ENCODE results near the gene FARP2. TPM values are rescaled to one million over a fixed set of nuclear protein-coding genes. Genes with fewer than 3 reads are reported as not detected.

Gene FARP2
- total RNA-seq, 2 donors from 2014 or later, result 11.1 to 21.5 TPM

- Histone ChIP-seq H3K27ac (no peak overlapping the region), H3K36me3 (no peaks in the 10 kb centered on the region), H3K4me3 (no peak overlapping the region), H3K9me3 (no peaks in the 10 kb centered on the region), H3K4me1 (no peaks in the 10 kb centered on the region), H3K27me3 (no peaks in the 10 kb centered on the region)
- TF ChIP-seq CTCF (IDR thresholded peaks at IDR 0.05), result no peak
- no peak for DNase-seq (ENCODE audit: low spot score)
These were observed 107.4 kb downstream of the FARP2 start for GRCh38 chr2:241463276-241464135.

GRCh38 chr2:241465543-241465942, 109.5 kb downstream of the FARP2 start:
- TF ChIP-seq CTCF (IDR thresholded peaks at IDR 0.05), result no peak

GRCh38 chr2:241466230-241466629, 110.1 kb downstream of the FARP2 start:
- Histone ChIP-seq H3K27me3 (no peaks in the 10 kb centered on the region), H3K4me3 (no peak overlapping the region), H3K9me3 (no peaks in the 10 kb centered on the region), H3K4me1 (no peaks in the 10 kb centered on the region), H3K27ac (no peak overlapping the region), H3K36me3 (no peaks in the 10 kb centered on the region)
- DNase-seq (ENCODE audit: low spot score), result no peak
- no peak for TF ChIP-seq CTCF (IDR thresholded peaks at IDR 0.05)

More at GRCh38 chr2:241465543-241465942, 109.5 kb downstream of the FARP2 start:
- H3K36me3 ChIP-seq, result no peaks in the 10 kb centered on the region
- H3K27ac ChIP-seq, result no peak overlapping the region
- no peaks in the 10 kb centered on the region for H3K9me3 ChIP-seq
- H3K4me3 ChIP-seq, result no peak overlapping the region
- DNase-seq (ENCODE audit: low spot score), result no peak
- no peaks in the 10 kb centered on the region for H3K27me3 ChIP-seq
- H3K4me1 ChIP-seq, result no peaks in the 10 kb centered on the region

- H3K4me1 ChIP-seq, result no peaks in the 10 kb centered on the region
- no peaks in the 10 kb centered on the region for H3K36me3 ChIP-seq
- no peak overlapping the region for H3K4me3 ChIP-seq
- H3K27me3 ChIP-seq, result no peaks in the 10 kb centered on the region
- H3K9me3 ChIP-seq, result no peaks in the 10 kb centered on the region
- no peak for DNase-seq (ENCODE audit: low spot score)
- no peak for TF ChIP-seq CTCF (IDR thresholded peaks at IDR 0.05)
- H3K27ac ChIP-seq, result no peak overlapping the region
These were observed 111.8 kb downstream of the FARP2 start for GRCh38 chr2:241467777-241468475.

- Histone ChIP-seq H3K27ac (no peak overlapping the region), H3K9me3 (no peaks in the 10 kb centered on the region), H3K4me1 (no peaks in the 10 kb centered on the region), H3K36me3 (no peaks in the 10 kb centered on the region), H3K4me3 (no peak overlapping the region), H3K27me3 (no peaks in the 10 kb centered on the region)
- DNase-seq (ENCODE audit: low spot score), result no peak
- no peak for TF ChIP-seq CTCF (IDR thresholded peaks at IDR 0.05)
These were observed 112.3 kb downstream of the FARP2 start for GRCh38 chr2:241468476-241468781.
